COLO668 (cell line): ENCODE measurements around the gene ATP2B3.

ENCODE experiments used
- DNase-seq: peaks from one replicate; lab custom pipeline; 2025; ENCODE audit not compliant: unreplicated experiment; lab: John Stamatoyannopoulos, UW

ATP2B3 gene

DNA sequence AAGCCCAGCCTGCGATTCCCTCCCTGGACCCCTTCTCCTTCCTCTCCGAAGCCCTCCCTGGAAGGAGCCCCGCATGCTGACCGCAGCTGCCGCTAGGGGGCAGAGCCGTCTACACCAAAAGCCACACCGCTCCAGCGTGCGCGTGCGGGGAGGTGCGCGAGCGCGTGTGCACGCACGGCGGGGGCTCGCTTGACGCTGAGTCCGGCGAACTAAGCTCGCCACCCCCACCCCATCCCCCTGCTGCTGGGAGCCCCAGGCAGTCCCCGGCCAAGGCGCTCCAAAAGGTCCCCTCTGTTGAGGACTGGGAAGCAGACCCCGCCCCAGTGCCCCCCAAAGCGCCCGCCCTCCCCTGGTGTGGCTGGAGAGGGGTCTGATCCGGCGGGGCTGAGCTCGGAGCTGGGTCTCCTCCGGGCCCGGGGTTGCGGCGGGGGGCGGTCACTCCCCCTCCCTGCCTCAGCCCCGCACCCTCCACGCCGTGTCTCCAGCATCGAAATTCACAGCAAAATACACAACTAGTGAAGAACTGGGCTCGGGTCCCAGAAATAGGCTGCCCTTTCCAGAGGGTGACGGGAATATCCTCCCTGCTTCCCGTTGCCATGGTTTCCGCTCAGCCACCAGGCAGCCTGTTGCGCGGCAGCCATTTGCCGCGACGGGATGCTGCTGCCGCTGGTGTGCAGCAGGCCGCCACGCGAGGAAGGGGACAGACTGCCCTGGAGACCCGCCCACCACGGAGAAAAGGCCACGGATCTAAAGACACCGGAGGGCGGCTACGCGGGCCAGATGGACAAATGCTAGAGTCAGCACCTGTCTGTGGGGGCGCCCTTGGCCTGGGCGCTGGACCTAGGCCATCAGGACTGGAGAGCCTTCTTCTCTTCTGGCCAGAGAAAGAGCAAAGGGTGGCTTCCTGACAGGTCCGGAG lies 92.7 kb downstream of the ATP2B3 start:
- DNase-seq, result peak; percentile 78

DNA sequence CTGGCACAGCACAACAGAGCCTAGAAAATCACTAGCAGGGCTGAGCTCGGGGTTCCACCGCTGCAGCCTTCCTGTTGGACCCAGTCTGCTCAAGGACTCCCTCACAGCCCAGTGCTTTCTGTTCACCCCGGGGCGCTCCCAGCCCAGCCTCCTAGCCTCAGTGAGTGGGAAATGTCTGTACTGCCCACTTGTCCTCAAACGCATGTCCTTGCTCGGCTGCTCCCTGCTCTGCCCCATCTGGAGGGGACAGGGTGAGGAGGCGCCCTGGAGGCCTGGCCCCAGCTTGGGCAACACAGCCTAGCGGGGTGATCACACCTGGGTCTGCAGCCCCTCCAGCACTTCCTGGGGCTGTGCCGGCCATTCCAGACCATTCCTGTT lies 93.4 kb downstream of the ATP2B3 start:
- no peak for DNase-seq

DNA sequence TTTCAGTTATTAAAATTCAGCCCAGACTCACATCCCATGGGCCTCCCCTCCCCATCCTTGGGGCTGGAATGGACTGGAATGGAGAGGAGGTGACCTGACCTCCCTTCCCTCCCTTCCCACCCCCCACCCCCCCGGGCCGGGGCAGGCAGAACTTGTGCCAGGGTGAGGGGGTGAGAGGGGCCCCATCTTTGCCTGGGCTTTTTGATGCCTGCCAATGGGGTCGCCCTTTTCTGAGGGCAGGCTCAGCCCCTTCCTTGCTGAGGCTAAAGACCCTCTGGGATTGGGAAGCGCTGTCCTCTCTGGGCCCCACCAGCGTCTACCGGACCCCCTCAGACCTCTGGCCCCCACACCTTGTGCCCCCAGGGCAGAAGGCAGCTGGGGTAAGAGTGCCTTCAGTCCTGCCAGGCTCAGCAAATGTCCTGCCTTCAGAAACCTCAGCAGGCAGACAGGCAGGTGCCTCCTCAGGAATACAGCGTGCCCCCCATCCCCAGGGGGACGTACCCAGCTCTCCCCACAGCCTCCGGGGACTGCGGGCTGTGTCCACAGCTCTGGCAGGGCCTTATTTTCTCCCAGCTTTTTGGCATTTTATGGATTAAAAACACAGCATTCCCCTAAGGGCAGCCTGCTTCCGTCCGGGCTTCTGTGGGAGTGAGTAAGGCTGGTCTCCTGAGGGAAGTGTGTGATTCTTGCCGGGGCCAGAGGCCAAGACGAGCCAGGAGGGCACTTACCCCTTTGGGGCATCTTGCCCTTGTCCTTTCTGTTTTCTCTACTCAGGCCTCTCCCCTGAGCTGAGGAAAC lies 94.1 kb downstream of the ATP2B3 start:
- no peak for DNase-seq

DNA sequence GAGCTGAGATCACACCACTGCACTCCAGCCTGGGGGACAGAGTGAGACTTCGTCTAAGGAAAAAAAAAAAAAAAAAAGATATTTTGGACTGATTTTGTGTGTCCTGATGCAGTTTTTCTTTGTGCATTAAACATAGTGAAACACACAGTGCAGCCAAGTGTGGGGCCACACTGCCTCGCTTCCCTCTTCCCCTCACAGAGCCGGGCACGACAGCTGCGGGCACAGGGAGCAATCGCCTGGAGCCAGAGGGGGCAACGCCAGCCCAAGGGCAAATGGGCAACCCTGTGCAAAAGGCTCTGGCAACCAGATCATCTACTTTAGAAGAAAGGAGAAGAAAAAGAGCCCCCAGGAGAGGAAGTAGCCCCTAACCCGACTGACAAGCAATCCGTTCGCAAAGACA lies 95.0 kb downstream of the ATP2B3 start:
- DNase-seq, result no peak

DNA sequence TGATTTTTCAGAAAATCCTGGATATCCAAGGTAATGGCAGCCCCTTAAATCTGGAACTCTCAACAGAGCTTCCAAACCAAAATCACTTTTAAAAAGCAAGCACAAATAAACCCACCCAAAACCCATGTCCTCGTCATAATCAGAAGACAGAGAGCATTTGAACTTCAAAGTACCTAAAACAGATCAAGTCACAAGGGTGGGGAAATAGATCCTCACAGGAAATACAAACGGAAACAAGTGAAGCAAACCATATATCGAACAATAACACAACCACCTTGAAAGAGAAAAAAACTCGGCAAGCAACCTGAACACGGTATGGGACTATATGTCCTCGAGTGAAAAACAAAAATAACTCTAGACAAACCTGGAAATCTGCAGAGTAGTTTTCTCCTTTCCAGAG lies 97.4 kb downstream of the ATP2B3 start:
- no peak for DNase-seq

DNA sequence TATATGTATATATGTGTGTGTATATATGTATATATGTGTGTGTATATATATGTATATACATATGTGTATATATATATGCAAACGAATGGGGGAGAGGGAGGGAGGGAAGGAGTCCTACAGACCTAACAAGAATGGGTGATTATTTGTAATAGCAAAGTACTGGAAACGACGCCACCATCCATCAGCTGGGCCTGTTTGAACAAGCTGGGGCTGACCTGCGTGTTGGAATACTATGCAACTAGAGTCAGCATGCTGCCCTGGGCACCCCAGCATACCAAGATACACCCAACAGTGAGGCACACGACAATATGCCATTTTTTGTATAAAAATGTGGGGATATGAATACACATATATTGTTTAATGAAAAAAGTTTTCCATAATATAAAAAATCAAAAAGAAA lies 103.1 kb downstream of the ATP2B3 start:
- DNase-seq, result no peak

DNA sequence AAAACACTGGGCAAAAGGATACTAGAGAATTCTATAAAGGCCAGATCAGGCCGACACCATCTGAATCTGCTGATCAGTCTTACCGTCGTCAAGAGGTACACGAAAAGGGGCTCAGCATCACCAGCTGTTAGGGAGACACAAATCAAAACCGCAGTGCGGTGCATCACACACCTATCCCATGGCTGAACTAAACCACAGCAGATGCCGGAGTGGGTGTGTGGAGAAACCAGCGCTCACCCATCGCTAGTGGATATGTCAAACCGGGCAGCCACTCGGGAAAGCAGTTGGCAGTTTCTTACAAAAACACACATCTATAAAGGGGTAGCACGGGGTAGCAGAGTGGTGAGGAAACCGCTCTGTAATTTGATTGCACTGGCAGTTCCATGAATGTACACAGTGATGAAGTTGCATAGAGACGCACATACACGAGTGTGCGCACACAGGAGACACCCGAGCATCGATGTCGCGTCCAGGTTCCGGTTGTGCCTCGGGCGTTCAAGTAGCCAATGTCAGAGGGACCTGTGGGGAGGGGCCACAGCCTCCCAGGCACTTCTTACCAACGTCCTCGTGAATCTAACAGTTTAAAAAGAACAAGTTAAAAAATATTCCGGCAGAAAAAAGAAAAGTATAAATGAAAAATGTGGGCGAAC lies 104.6 kb downstream of the ATP2B3 start:
- no peak for DNase-seq

DNA sequence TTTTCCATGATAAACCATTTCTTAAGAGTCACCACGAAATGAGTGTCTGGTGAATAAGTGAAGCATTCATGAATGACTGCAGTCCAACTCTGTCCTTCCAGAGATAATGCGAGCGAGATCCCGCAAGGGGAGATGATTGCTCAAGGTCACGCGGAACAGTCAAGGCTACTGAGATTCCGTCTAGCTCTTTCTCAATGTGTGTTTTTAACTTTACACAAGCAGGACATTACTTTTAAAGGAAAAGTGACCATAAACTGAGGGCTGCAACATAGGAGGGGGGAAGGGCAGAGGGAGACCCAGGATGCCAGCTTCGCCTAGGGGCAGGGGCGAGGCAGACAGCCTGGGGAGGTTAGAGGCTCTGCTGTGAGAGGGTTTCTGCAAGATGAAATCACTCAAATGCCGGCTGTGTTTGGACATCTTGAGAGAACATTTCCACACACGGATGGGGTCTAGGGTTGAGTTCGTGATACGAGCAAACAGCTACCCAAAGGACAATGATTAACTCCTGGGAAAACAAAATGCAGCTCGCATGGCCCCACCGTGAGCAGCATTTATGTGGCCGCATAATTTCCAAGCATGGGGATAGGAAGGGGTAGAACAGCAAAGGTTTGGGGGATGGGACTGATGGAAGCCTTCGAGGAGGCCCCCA lies 105.3 kb downstream of the ATP2B3 start:
- no peak for DNase-seq

DNA sequence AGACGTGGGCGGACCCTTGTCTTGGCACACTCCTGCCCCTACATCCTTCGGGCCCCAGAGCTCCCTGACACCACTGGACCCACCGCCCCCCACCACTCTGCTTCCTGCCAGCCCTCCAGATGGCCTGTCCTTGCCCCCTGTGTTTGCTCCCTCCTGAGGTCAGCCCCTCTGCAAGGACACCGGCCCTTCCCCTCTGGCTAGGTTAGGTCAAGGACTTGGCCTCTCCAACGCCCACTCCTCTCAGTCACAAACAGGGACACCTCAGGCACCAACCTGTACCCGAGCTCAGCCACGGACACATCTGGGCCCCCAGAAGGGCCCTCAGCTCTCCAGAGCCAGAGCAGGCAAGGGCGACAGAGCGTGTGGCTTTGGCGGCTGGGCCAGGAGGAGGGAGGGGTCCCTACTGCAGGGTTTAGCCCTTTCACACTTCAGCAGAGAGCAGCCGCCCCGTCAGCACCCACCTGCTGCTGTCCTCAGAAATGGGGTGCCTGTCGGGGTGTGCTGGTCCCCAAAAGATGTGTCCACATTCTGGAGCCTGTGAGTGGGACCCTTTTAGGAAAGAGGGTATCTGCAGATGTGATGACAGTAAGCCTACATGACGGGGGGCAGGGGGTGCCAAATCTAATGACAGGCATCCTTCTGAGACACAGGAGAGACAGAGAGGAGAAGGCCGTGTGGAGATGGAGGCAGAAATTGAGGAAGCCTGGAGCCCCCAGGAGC lies 106.0 kb downstream of the ATP2B3 start:
- DNase-seq, result no peak

DNA sequence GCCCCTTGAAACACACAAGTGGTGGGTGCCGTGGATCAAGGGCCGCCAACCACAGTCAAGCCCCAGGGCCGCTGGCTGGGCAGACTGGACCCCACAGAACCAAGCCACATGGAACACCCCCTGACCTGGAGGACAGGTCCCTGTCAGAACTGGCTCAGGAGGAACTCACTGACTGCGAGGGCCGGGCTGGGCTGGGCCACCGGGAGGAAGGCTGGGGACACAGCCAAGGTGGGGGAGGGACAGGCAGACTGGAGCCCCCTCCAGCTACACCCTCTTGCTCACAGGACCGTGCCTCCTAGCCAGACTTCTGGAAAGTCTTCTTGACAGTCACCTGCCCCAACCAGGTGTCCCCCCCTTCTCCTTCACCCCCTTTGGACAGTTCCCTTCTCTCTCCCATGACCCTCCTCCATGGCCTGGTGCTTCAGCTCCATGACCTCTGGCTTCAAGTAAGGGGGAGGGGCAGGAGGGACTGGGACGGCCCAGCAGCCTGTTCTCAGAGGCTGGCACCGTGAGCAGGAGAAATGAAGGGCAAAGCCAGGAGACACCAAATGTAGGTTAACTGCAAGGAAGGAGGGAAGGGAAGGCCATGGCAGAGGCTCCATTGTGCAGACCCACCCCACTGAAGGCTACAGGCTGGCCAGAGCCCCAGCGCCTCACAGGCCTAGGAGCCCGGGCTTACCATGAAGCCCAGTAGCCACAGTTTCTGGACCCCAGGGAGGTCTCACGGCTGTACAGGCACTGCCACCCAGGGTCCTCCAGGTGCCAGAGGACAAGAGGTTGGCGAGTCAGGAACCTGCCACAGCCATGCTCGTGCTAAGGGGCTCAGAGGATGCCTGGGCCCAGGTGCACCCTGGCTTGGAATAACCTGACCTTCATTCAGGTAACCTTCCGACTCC lies 107.0 kb downstream of the ATP2B3 start:
- no peak for DNase-seq

DNA sequence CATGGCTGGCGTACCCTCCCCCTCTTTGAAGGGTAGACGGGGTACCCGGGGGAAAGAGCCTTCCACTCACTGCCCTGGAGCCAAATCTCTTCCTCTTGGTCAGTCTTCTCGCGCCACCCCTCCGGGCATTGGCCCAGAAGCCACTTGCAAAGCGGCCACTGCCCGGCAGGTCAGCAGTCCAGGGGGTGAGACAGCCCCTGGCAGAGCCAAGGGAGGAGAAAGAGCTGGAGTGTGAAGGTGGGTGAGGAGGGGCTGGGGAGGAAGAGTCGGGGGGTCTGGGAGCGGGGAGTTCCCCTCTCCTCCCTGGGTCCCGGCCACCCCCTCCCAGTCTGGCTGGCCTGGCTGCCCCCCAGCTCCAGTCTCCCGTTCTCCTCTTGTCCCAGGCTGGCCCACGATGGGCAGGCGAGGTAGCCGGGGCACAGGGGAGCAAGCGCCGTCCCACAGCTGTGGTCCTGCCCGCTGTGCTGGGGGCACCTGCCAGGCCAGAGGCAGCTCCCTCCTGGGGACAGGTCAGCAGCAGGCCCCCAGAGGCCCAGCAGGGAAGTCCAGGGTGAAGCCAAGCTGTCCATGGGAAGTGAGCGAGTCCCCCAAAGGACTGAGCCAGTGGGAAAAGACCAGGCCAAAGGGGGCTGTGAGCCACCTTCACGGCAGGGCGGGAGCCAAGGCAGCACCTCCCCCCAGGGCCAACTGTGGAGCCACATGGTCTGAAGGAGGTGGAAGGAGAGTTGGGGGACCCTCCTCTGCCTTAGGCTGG lies 108.0 kb downstream of the ATP2B3 start:
- DNase-seq, result no peak

DNA sequence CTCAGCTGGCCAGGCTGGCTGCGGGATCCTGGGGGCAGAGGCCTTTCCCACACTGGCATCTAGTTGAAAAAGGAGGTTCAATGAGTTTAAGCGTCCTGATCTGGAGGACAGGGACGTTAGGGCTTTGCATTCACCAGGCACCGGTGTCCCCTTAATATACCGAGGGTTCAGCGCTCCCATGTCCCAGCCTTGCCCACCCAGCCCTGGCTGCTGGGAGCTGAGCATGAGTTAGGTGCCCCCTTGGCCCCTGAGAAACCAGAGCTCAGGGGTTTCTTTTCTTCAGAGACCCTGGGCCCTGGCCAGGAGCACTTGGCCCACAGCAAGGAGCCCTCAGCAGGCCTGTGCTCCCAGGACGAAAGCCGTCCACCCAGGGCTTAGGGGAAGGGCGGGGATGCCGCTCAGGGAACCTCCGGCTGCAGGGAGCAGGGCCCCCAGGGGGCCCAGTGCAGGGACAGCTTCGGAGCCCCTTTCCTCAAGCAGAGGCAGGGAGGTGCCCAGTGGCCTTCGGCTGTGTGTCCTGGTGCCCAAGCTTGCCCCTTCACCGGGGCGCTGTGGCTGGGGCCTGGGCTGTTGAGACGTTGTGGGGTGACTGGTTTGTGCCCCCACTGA lies 108.7 kb downstream of the ATP2B3 start:
- no peak for DNase-seq

DNA sequence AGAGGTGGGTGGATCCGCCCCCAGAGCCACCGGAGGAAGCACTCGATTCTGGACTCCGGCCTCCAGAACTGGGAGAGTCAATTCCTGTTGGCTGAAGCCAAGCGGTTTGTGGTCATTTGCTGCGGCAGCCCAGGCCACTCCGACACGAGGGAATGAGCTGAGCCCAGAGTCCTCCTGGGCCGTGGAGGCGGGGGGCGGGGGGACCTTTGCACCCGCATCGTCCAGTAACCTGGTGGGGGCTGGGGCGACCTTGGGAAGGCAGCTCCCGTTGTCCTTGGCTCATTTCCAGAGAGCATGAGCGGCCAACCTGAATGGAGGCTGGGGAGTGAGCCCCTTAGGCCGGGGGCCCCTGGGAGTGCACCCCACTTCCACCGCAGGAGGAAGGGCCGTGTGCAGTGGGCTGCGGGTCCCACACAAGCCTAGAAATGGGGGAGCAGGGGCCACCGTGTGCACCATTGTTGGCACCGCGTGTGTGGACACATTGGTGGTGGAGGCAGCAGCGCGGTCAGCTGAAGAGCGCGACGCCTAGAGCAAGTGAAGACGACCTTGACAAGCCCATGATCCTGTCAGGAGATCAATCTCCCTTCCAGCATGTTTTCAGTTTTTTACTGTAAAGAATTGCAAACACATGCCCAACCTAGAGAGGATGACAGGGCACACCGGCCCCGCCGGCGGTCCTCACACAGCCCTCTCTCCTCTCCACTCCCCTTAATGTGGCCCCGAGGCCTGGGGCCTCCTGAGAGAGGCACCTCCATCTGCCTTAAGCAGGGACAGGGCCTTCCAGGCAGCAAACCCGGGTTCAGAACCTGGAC lies 109.6 kb downstream of the ATP2B3 start:
- no peak for DNase-seq

DNA sequence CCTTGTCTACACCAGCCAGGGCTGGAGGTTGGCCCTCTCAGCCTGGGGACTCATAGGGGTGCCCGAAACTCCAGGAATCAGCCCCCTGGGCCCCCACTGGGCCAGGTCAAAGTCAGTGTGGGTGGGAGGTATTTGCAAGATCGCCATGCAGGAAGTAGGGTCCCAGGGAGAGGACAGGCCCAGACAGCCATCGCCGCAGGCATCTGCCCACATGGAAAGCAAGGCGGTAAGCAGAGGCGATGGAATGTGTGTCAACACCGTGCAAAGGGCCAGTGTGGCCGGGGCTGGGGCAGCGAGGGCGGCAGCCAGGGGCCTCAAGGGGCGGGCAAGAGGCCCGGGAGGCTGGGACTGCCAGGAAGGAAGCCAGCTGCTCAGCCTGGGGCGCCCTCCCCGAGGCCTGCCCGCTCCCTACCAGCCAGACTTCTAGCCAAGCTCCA lies 110.3 kb downstream of the ATP2B3 start:
- no peak for DNase-seq

DNA sequence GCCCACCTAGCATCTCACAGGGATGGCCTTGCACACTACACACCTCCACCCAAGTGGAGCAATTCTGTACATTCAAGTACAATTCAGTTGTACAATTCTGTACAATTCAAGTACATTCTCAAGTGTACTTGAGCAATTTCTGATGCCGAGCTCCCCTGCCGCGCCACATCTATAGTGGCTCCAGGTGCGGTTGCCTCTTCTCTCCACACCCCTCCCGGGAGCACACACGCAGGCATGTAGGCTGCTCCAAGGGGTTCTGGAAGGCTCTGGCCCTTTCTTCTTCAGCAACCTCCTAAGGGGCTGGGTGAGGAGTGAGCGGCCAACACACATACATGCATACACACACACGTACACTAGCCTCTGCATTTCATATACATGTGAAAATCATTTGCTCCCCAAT lies 110.7 kb downstream of the ATP2B3 start:
- DNase-seq, result no peak

DNA sequence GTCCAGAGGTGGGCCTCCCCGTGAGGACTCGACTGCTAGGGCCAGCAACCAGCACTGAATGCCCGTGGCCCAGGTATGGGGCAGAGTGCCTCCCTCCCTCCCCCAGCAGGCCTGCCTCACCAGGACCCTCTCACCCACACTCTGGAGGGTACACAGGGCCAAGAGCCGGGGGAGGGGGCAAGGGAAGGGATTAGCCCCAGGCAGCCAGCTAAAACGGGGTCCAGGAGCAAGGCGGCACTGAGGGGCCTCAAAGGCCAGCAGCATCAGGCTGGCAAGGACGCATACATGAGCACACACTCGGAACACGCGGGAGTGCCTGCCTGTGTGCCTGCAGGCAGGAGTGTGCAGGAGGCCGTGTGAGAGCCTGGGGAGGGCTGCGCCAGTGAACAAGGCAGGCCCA lies 111.2 kb downstream of the ATP2B3 start:
- DNase-seq, result no peak

DNA sequence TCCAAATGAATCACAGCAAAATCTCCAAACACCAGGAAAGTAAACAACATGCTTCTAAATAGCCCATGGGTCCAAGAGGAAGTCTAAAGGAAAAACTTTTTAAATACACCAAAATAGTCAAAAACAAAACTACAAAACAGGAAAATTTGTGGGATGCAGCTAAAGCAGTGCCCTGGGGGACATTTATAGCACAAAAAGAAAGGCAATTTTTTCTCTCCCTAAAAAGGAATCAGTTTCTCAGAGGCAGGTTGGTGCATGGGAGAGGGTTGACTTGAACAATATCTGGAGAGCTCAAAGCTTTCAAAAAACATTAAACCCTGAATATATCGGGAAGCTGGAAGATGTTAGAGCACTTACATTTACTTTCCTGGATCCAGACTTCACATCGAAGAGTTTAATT lies 113.9 kb downstream of the ATP2B3 start:
- no peak for DNase-seq
